ENCODE results near the gene IGSF5. TPM values are rescaled to one million over a fixed set of nuclear protein-coding genes. Genes with fewer than 3 reads are reported as not detected.

The IGSF5 gene
- total and polyA plus RNA-seq, 10 of the 15 experiments (the other 5 are each of a cell fraction or from before 2014, with no cell fraction given), result not detected

DNA sequence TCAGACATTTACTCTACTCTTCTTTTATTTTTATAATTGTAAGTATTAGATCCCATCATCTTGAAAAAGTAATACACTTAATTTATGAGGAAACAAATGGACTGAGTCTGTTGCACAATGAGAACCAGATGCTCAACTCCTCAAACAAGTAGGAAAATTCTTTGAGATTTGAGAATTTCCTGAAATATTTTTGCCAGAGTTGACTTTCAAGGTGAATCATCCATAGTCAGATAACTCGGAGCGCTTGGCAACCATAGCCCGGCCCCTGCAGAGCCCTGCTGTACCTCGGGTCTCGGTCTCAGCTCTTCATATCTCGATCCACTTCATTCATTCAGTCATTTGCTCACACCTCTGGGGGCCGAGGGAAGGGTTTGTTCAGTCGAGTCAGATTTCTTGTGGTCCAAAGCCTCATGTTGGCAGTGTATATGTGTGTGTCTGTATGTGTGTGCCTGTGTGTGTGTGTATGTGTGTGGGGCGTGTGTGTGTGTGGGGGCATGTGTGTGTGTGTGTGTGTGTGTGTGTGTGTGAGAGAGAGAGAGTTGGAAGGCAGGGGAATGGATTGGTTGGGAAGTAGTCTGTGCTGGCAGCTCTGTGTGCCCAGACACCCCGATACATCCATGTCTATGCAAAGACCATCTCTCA is 104.2 kb downstream of the IGSF5 start (continued):
- no peak for TF ChIP-seq ZBTB4 (CRISPR knock-in tag; IDR thresholded peaks at IDR 0.05)
- no peak for TF ChIP-seq GABPA (IDR thresholded peaks at IDR 0.05; ENCODE audit: low read depth)
- TF ChIP-seq HCFC1 (IDR thresholded peaks at IDR 0.05; ENCODE audit: low read length), result no peak
- no peak for TF ChIP-seq MYC (IDR thresholded peaks at IDR 0.05; ENCODE audit: insufficient read depth, insufficient read length, insufficient replicate concordance, low read length, severe bottlenecking)
- no peak for TF ChIP-seq ATF3 (IDR thresholded peaks at IDR 0.05; ENCODE audit: borderline replicate concordance, extremely low read depth, low read depth, low read length)
- TF ChIP-seq SPI1 (IDR thresholded peaks at IDR 0.05; ENCODE audit: borderline replicate concordance, insufficient read depth, low read depth, low read length), result no peak
- no peak for TF ChIP-seq PBX3 (IDR thresholded peaks at IDR 0.05; ENCODE audit: insufficient replicate concordance, low read depth, low read length)
- TF ChIP-seq, protein P1, sequence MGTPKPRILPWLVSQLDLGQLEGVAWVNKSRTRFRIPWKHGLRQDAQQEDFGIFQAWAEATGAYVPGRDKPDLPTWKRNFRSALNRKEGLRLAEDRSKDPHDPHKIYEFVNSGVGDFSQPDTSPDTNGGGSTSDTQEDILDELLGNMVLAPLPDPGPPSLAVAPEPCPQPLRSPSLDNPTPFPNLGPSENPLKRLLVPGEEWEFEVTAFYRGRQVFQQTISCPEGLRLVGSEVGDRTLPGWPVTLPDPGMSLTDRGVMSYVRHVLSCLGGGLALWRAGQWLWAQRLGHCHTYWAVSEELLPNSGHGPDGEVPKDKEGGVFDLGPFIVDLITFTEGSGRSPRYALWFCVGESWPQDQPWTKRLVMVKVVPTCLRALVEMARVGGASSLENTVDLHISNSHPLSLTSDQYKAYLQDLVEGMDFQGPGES (IDR thresholded peaks at IDR 0.05), result no peak
- no peak for TF ChIP-seq SMARCA5 (IDR thresholded peaks at IDR 0.05)

Data from GM12878 (cell line).